ENCODE results near the gene TEX26.

DNA sequence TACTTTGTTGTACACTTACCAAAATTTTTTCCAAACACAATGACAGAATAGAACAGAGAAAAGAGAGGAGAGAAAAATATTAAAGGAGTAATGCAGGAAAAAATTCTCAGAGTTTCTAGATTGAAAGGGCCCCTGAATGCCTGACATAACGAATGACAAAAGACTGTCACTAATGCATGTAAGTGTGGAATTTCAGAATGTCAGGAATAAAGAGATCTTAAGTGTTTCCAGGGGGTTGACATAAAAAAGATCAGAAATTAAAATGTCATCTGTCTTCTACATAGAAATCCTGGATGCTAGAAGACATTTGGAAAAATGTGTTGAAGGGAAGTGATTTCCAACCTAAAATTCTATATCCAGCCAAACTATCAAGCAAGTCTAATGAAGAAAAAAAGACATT lies 27.2 kb downstream of the TEX26 start:
- TF ChIP-seq, protein P1, sequence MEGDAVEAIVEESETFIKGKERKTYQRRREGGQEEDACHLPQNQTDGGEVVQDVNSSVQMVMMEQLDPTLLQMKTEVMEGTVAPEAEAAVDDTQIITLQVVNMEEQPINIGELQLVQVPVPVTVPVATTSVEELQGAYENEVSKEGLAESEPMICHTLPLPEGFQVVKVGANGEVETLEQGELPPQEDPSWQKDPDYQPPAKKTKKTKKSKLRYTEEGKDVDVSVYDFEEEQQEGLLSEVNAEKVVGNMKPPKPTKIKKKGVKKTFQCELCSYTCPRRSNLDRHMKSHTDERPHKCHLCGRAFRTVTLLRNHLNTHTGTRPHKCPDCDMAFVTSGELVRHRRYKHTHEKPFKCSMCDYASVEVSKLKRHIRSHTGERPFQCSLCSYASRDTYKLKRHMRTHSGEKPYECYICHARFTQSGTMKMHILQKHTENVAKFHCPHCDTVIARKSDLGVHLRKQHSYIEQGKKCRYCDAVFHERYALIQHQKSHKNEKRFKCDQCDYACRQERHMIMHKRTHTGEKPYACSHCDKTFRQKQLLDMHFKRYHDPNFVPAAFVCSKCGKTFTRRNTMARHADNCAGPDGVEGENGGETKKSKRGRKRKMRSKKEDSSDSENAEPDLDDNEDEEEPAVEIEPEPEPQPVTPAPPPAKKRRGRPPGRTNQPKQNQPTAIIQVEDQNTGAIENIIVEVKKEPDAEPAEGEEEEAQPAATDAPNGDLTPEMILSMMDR (IDR thresholded peaks at IDR 0.05) = no peak
- TF ChIP-seq EP300 (IDR thresholded peaks at IDR 0.05) (no peak), POLR2A (IDR thresholded peaks at IDR 0.05; ENCODE audit: low read depth) (no peak), POLR2AphosphoS5 (IDR thresholded peaks at IDR 0.05) (no peak)

Measured in esophagus muscularis mucosa (tissue), 4 donors.